C4-2B (cell line): Measurements from ENCODE around the gene AGT.

Source experiments
- CTCF ChIP-seq: fragments of 450-650 bp; conservative IDR thresholded peaks from 2 replicates; pipeline ENCODE4 v1.5.1; 2017; ENCODE audit warnings: mild to moderate bottlenecking
- ZFX ChIP-seq: fragments of 450-650 bp; IDR thresholded peaks from 2 replicates; pipeline ENCODE4 v1.6.1; 2017

- TF ChIP-seq CTCF (no peak), ZFX (no peak)
Measured at GRCh38 chr1:230713138-230713537, 784 bp downstream of the AGT start.
